HL-60 (cell line): Measurements from ENCODE around the gene ZSWIM4.

Experiments used
- DNase-seq, 2 experiments: peaks; one replicate each; pipeline ENCODE4 v3.0.0-alpha.2; 2010 to 2020; ENCODE audit warnings: low read depth in 1 of 2, low spot score in 1 of 2
- H3K27ac ChIP-seq: fragments of 250-450 bp; sonication (Bioruptor Pico); replicated peaks from 2 replicates; pipeline ENCODE4 v1.5.1; 2020; ENCODE audit warnings: mild to moderate bottlenecking, moderate library complexity
- H3K27me3 ChIP-seq: fragments of 250-450 bp; sonication (Bioruptor Pico); 2 replicates; pipeline ENCODE4 v1.5.1; 2021; ENCODE audit warnings: mild to moderate bottlenecking, moderate library complexity; ENCODE audit not compliant: insufficient read depth, poor library complexity, severe bottlenecking
- H3K4me3 ChIP-seq: replicated peaks from 2 replicates; pipeline ENCODE4 v1.5.1; 2011; ENCODE audit warnings: mild to moderate bottlenecking, control low read depth, low read length; ENCODE audit not compliant: insufficient read depth
- CTCF ChIP-seq: IDR thresholded peaks from one replicate; pipeline ENCODE4 v1.5.1; 2011; ENCODE audit warnings: low read length, control low read depth, inconsistent platforms; ENCODE audit not compliant: insufficient read depth
- GABPA ChIP-seq: IDR thresholded peaks from 2 replicates; pipeline ENCODE4 v1.6.1; 2012; ENCODE audit warnings: low read depth
- POLR2AphosphoS5 ChIP-seq: IDR thresholded peaks from 2 replicates; pipeline ENCODE4 v1.6.1; 2012; ENCODE audit warnings: low read depth
- REST ChIP-seq: IDR thresholded peaks from 2 replicates; pipeline ENCODE4 v1.6.1; 2012; ENCODE audit warnings: low read depth; ENCODE audit not compliant: insufficient replicate concordance
- SPI1 ChIP-seq: IDR thresholded peaks from 2 replicates; pipeline ENCODE4 v1.6.1; 2012; ENCODE audit warnings: low read depth, mild to moderate bottlenecking, borderline replicate concordance

Gene ZSWIM4

GRCh38 chr19:13869281-13869680, 74.0 kb downstream of the ZSWIM4 start:
- no peak for DNase-seq
- Histone ChIP-seq H3K4me3 (no peak overlapping the region), H3K27ac (no peak overlapping the region), H3K27me3 (peaks cover 14% of the 10 kb centered on the region)
- TF ChIP-seq GABPA (no peak), REST (no peak), CTCF (no peak), POLR2AphosphoS5 (no peak), SPI1 (no peak)

GRCh38 chr19:13870873-13871272, 75.6 kb downstream of the ZSWIM4 start:
- no peak for DNase-seq
- Histone ChIP-seq H3K4me3 (no peak overlapping the region), H3K27me3 (peaks cover 8% of the 10 kb centered on the region), H3K27ac (no peak overlapping the region)
- TF ChIP-seq CTCF (no peak), SPI1 (no peak), POLR2AphosphoS5 (no peak), REST (no peak), GABPA (no peak)

- no peak for DNase-seq
- Histone ChIP-seq H3K27me3 (peaks cover 2% of the 10 kb centered on the region), H3K4me3 (peak overlapping the region; percentile 31; the same call in 1 of the 2 replicates), H3K27ac (no peak overlapping the region)
- no peak for TF ChIP-seq REST
- TF ChIP-seq POLR2AphosphoS5: no peak
- TF ChIP-seq SPI1: no peak
- no peak for TF ChIP-seq CTCF
- no peak for TF ChIP-seq GABPA
These were observed 77.1 kb downstream of the ZSWIM4 start for GRCh38 chr19:13872339-13872694.
